AG09309 (cell line): ENCODE results near the gene FKBP11.
A peak's percentile ranks its signal among the peaks of the same experiment; 100 is the strongest.

Experiments
- DNase-seq: peaks from one replicate; pipeline ENCODE4 v3.0.0-alpha.2; 2010; ENCODE audit warnings: low read depth
- H3K4me3 ChIP-seq: 2 replicates; pipeline ENCODE4 v1.5.1; 2011; ENCODE audit warnings: mild to moderate bottlenecking, low read depth, low read length, moderate library complexity; ENCODE audit not compliant: control insufficient read depth
- TF ChIP-seq, protein P1 (sequence below): IDR thresholded peaks from 2 replicates; pipeline ENCODE4 v1.5.1; 2011; ENCODE audit warnings: mild to moderate bottlenecking, low read depth, low read length, inconsistent platforms; ENCODE audit not compliant: insufficient read depth, control insufficient read depth; ENCODE audit errors: missing control alignments

FKBP11 gene

DNA sequence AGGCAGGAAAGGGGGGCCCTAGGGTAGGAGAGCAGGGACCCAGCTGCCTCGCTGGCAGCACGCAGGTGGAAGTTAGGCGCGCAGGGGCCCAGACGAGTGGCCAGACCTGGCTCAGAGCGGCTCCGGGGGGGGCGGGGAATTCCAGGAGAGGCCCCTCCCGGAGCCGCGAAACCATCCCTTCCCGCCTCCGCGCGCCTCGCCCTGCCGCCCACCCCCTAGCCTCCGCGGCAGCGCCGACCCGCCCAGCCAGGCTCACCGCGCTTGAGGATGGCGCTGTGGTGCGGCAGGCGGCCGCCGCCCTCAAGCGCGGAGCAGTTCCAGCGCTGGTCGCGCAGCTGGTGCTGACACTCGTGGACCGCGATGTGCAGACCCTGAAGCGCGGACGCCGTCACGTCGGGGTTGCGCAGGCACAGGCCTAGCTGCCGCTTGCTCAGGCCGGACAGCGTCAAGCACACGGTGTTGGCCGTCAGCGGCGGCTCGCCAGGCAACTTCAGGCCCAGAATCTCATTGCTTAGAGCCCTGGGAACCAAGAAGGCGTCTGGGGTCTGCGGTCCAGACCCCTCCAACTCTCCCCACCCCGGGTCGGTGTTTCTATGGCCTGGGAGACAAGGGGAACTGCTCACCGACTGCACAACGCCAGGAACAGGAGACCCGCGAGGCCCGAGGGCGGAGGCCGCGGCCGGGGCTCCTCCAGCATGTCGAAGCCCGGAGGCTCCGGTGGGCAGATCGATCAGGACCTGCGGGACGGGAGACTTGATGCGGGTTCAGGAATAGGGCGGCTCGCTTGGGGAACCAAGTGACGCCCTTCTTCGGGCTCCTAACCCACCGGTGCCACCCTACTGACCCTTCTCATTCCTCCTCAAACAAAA lies 44.8 kb upstream of the FKBP11 start:
- no peak for DNase-seq
- TF ChIP-seq, protein P1, sequence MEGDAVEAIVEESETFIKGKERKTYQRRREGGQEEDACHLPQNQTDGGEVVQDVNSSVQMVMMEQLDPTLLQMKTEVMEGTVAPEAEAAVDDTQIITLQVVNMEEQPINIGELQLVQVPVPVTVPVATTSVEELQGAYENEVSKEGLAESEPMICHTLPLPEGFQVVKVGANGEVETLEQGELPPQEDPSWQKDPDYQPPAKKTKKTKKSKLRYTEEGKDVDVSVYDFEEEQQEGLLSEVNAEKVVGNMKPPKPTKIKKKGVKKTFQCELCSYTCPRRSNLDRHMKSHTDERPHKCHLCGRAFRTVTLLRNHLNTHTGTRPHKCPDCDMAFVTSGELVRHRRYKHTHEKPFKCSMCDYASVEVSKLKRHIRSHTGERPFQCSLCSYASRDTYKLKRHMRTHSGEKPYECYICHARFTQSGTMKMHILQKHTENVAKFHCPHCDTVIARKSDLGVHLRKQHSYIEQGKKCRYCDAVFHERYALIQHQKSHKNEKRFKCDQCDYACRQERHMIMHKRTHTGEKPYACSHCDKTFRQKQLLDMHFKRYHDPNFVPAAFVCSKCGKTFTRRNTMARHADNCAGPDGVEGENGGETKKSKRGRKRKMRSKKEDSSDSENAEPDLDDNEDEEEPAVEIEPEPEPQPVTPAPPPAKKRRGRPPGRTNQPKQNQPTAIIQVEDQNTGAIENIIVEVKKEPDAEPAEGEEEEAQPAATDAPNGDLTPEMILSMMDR, result no peak
- no peak overlapping the region for H3K4me3 ChIP-seq

DNA sequence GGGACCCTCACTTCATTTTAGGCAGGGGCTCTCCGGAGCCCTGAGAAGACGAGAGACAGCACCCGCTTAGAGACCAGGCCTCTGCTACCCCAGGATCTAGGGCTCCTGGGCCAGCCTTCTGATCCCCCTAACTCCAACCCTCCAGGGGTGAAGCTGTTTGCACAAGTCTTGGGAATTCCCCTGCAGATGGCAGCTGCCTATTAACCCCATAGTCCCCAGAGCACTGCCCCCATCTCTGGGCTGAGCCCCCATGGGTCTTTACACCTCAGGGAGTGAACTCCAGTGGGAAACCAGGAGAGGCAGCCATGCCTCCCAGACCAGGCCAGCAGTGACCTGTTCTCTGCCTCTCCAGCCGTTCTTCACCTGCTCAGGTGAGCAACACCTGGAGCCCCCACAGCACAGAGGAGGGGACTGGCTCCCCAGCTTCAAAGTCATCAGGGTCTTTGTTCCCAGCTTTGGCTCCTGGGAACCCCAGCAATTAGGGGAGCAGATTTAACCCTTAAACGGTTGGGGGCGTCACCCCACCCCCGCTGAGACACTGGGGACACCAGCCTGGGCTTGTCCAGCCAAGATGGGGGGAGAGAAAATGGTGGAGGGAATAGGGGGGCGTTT lies 44.0 kb upstream of the FKBP11 start:
- no peak for DNase-seq
- H3K4me3 ChIP-seq, result no peak overlapping the region
- TF ChIP-seq, protein P1, result no peak

DNA sequence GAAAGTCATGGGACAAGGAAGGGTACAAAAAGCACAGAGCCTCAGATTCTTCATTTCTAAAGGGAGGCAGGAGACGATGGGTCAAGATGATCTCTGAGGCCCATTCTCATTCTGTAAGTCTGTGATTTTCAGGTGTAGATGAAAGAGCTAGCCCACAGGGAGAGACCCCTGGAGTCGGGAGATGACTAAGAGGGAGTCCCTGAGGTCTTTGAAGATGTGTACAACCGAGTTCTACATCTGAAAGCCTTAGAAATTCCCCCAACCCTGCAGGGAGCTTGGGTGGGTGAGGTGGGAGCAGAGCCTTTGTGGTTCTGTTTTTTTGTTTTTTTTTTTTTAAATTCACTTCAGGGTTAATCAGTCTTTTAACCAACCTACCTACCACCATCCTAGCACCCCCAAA lies 43.2 kb upstream of the FKBP11 start:
- TF ChIP-seq, protein P1, result no peak
- no peak for DNase-seq
- H3K4me3 ChIP-seq, result no peak overlapping the region

DNA sequence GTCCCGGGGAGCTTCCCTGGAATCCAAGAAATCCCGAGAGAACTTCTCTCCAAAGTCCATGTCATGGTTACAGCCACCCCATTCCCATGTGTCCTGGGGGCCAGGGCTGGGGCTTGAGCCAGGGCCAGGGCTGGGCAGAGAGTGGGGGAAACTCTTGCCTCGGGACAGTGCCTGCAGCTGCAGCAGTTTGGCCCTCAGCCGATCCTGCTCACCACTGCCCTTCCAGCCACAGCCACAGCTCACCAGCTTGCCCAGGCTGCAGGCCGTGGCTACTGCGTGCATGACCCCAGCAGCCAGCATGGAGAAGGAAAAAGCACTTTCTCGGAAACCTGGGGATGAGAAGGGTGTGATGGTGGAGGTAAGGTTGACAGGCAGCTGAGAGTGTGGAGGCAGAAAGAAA lies 42.7 kb upstream of the FKBP11 start:
- no peak overlapping the region for H3K4me3 ChIP-seq
- no peak for DNase-seq
- TF ChIP-seq, protein P1, result no peak

DNA sequence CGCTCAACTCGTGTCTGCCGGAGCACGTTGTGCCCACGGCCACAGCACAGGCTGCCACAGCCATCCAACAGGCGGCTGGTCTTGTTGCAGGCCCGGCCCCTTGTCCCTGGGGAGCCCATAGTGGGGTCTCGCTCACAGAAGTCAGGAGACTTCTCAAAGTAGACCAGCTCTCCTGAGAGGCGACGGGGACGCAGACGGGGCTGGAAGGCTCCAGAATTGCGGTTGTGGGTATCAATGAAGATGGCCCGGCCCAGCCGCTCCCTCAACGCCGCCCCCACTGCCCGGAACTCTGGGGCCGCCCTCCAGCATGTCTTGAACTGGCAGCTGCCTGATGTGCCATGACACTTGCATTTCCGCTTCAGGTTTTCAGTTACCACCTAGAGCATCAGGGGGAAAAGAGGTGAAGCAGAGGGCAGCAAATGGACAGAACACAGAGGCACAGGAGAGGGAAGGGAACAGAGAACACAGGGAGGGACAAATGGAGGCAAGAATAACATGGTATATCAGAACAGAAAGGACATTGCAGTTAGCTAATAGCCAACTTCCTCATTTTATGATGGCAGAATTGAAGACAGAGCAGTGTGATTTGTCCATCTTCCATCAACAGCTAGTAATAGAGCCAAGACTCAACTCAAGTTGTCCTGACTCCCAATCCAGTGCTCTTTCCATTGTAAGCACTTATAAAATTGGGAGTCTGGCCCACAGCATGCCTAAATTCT lies 41.0 kb upstream of the FKBP11 start:
- TF ChIP-seq, protein P1, result no peak
- no peak for DNase-seq
- no peak overlapping the region for H3K4me3 ChIP-seq

DNA sequence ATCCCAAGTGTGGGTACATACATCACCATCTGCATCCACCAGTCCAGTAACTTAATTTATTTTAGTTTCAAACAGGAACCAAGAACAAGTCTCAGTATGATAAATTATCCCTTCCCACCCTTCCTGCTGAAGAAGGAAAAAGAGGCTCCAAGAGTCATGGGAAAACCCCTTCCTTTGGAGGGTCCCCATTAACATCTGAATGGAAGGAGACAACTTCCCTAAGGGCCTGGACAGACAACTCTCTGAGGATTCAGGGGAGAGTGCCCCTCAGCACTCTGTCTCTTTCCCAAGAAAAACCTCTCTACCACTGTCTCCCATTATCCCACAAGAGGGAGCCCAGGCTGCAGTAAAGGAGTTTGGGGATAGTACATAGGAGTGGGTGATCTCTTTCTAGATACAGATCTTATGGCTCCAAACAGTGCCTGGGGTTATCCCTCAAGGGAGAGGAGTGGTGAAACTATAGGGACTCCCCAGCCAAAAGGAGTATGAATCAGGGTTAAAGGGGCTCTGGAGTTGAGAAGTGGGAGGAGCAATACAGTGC lies 40.1 kb upstream of the FKBP11 start:
- no peak for DNase-seq
- TF ChIP-seq, protein P1, result peak; percentile 66

More for the DNA sequence above, 40.1 kb upstream of the FKBP11 start:
- H3K4me3 ChIP-seq, result no peak overlapping the region
